Mesenchymal stem cell (in vitro differentiated cells and primary cell): ENCODE results near the gene LHX2.

Experiments used
- DNase-seq: peaks from one replicate; pipeline ENCODE4 v3.0.0-alpha.2; 2013
- H2AFZ ChIP-seq: one replicate; pipeline ENCODE4 v1.6.1; 2013; ENCODE audit warnings: low read depth, mild to moderate bottlenecking, control low read depth, inconsistent platforms, low read length, moderate library complexity
- H2AK5ac ChIP-seq: 2 replicates; pipeline ENCODE4 v1.6.1; 2013; ENCODE audit warnings: low read length, moderate library complexity, mild to moderate bottlenecking, inconsistent platforms; ENCODE audit not compliant: severe bottlenecking
- H2BK120ac ChIP-seq: one replicate; pipeline ENCODE4 v1.6.1; 2013; ENCODE audit warnings: low read depth, mild to moderate bottlenecking, inconsistent platforms, low read length, moderate library complexity
- H2BK12ac ChIP-seq, 2 experiments: one replicate each; pipeline ENCODE4 v1.6.1; 2013; ENCODE audit warnings: inconsistent platforms in 2 of 2, low read length in 2 of 2, mild to moderate bottlenecking in 2 of 2, moderate library complexity in 2 of 2, control low read depth in 1 of 2
- H2BK15ac ChIP-seq: one replicate; pipeline ENCODE4 v1.6.1; 2013; ENCODE audit warnings: mild to moderate bottlenecking, low read depth, inconsistent platforms; ENCODE audit not compliant: poor library complexity, severe bottlenecking
- H2BK5ac ChIP-seq: 2 replicates; pipeline ENCODE4 v1.6.1; 2013; ENCODE audit warnings: low read depth, mild to moderate bottlenecking, low read length, control low read depth, inconsistent platforms; ENCODE audit not compliant: poor library complexity, severe bottlenecking
- H3K14ac ChIP-seq, 2 experiments: one replicate each; pipeline ENCODE4 v1.6.1; 2013; ENCODE audit warnings: inconsistent platforms in 2 of 2, low read length in 2 of 2, control low read depth in 1 of 2, mild to moderate bottlenecking in 1 of 2, moderate library complexity in 1 of 2
- H3K18ac ChIP-seq, 2 experiments: one replicate each; pipeline ENCODE4 v1.6.1; 2013; ENCODE audit warnings: inconsistent platforms in 2 of 2, low read length in 2 of 2, control low read depth in 1 of 2, low read depth in 1 of 2, mild to moderate bottlenecking in 1 of 2
- H3K23ac ChIP-seq, 2 experiments: one replicate each; pipeline ENCODE4 v1.6.1; 2013; ENCODE audit warnings: inconsistent platforms in 2 of 2, low read length in 2 of 2, mild to moderate bottlenecking in 2 of 2, moderate library complexity in 2 of 2, control low read depth in 1 of 2
- H3K27ac ChIP-seq: 2 replicates; pipeline ENCODE4 v1.5.1; 2013; ENCODE audit warnings: mild to moderate bottlenecking, moderate library complexity, low read length, control low read depth, inconsistent platforms; ENCODE audit not compliant: poor library complexity, severe bottlenecking
- H3K27me3 ChIP-seq, 2 experiments: 2 replicates each; pipeline versions ENCODE4 v1.6.1 to v1.7.0; 2013; ENCODE audit warnings: low read length in 2 of 2, mild to moderate bottlenecking in 2 of 2, moderate library complexity in 2 of 2, control low read depth in 1 of 2, inconsistent platforms in 1 of 2; ENCODE audit not compliant: control insufficient read depth in 1 of 2, insufficient read depth in 1 of 2
- H3K36me3 ChIP-seq, 2 experiments: 2 replicates each; pipeline versions ENCODE4 v1.6.1 to v1.7.0; 2013; ENCODE audit warnings: low read length in 2 of 2, control low read depth in 1 of 2, inconsistent platforms in 1 of 2, low read depth in 1 of 2, mild to moderate bottlenecking in 1 of 2; ENCODE audit not compliant: insufficient read depth in 2 of 2, control insufficient read depth in 1 of 2
- H3K4ac ChIP-seq, 2 experiments: one replicate each; pipeline ENCODE4 v1.6.1; 2013; ENCODE audit warnings: inconsistent platforms in 2 of 2, low read length in 2 of 2, mild to moderate bottlenecking in 2 of 2, moderate library complexity in 2 of 2, control low read depth in 1 of 2, low read depth in 1 of 2
- H3K4me1 ChIP-seq: 2 replicates; pipeline ENCODE4 v1.6.1; 2013; ENCODE audit warnings: low read depth, low read length, control low read depth; ENCODE audit not compliant: control insufficient read depth, insufficient read depth
- H3K4me2 ChIP-seq: 2 replicates; pipeline ENCODE4 v1.6.1; 2013; ENCODE audit warnings: low read length, mild to moderate bottlenecking, inconsistent platforms; ENCODE audit not compliant: poor library complexity, severe bottlenecking
- H3K4me3 ChIP-seq, 2 experiments: 2 replicates each; pipeline versions ENCODE4 v1.5.1 to v1.7.0; 2013; ENCODE audit warnings: low read length in 2 of 2, mild to moderate bottlenecking in 2 of 2, control low read depth in 1 of 2, low read depth in 1 of 2; ENCODE audit not compliant: insufficient read depth in 1 of 2
- H3K79me1 ChIP-seq: replicated peaks from 2 replicates; pipeline ENCODE4 v1.6.1; 2013; ENCODE audit warnings: mild to moderate bottlenecking, control low read depth, low read length, inconsistent platforms; ENCODE audit not compliant: poor library complexity, severe bottlenecking
- H3K9ac ChIP-seq: 2 replicates; pipeline ENCODE4 v1.7.0; 2013; ENCODE audit warnings: mild to moderate bottlenecking, low read length, moderate library complexity
- H3K9me3 ChIP-seq: 2 replicates; pipeline ENCODE4 v1.7.0; 2013; ENCODE audit warnings: mild to moderate bottlenecking, low read length; ENCODE audit not compliant: control insufficient read depth
- H4K8ac ChIP-seq: one replicate; pipeline ENCODE4 v1.6.1; 2013; ENCODE audit warnings: inconsistent platforms, mild to moderate bottlenecking, low read length, moderate library complexity
- H4K91ac ChIP-seq: one replicate; pipeline ENCODE4 v1.6.1; 2013; ENCODE audit warnings: mild to moderate bottlenecking, low read length, inconsistent platforms
- WGBS: methylation state at CpG from one replicate; pipeline ENCODE4 v1.1.7; 2013; ENCODE audit warnings: mixed read lengths; 5-methylcytosine and 5-hydroxymethylcytosine counted together

Gene LHX2

DNA sequence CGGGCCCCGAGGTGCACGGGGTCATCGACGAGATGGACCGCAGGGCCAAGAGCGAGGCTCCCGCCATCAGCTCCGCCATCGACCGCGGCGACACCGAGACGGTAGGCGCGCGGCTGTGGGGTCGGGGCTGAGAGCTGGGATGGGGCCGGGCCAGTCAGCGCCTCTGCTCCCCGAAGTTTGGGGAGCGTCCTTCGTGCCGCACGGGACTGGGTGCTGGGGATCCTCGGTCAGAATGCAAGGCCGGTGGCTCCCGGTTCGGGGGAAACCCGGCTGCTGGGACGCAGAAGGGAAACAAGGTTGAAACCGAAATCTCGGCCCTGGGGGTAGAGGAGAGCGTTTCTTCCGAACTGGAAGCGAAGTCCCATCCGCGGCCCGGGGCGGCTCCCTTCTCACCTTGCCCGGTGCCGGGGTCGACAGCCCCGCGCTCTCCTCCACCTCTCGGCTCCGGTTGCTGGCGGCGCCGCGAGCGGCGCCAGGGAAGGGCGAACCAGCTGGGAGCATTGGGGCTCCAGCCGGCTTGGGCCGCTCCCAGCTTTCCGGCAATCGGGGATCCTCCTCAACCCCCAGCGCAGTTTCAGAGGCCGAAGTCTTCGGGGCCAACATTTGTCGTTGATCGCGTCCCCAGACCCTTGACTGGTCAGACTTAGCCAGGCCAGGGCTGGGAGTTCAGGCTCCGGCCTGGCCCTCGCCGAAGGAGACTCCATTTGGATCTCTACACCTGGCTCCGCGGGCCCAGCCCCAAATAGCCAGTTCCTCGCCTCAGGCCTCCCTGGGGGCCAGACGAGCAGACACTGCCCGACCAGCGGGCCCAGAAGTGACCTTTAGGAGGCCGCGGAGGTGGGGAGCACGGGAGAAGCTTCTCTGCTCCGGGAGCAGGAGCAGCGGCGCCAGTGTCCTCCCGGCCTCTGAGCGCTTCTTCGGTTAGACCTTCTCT is 1.1 kb downstream of the LHX2 start:
- Histone ChIP-seq H2AK5ac (no peak overlapping the region), H3K27me3 (peaks cover 88 to 93% of the 10 kb centered on the region in 2 experiments), H3K4me2 (peak overlapping the region; percentile 25), H4K91ac (no peak overlapping the region), H3K4me3 (peak overlapping the region in 1 of 2 experiments; percentile 24), H2AFZ (no peak overlapping the region), H3K4ac (no peak overlapping the region), H2BK120ac (no peak overlapping the region), H3K9me3 (no peaks in the 10 kb centered on the region), H3K18ac (no peak overlapping the region), H3K9ac (no peak overlapping the region), H2BK12ac (no peak overlapping the region), H2BK15ac (no peak overlapping the region), H3K23ac (peak overlapping the region in 1 of 2 experiments; percentile 49), H4K8ac (no peak overlapping the region), H3K27ac (no peak overlapping the region), H3K79me1 (no peaks in the 10 kb centered on the region), H3K14ac (no peak overlapping the region), H3K36me3 (no peaks in the 10 kb centered on the region), H3K4me1 (peaks cover 48% of the 10 kb centered on the region), H2BK5ac (no peak overlapping the region)
- no peak for DNase-seq
- 6% methylated on average over 73 of the region's 83 CpGs for WGBS

DNA sequence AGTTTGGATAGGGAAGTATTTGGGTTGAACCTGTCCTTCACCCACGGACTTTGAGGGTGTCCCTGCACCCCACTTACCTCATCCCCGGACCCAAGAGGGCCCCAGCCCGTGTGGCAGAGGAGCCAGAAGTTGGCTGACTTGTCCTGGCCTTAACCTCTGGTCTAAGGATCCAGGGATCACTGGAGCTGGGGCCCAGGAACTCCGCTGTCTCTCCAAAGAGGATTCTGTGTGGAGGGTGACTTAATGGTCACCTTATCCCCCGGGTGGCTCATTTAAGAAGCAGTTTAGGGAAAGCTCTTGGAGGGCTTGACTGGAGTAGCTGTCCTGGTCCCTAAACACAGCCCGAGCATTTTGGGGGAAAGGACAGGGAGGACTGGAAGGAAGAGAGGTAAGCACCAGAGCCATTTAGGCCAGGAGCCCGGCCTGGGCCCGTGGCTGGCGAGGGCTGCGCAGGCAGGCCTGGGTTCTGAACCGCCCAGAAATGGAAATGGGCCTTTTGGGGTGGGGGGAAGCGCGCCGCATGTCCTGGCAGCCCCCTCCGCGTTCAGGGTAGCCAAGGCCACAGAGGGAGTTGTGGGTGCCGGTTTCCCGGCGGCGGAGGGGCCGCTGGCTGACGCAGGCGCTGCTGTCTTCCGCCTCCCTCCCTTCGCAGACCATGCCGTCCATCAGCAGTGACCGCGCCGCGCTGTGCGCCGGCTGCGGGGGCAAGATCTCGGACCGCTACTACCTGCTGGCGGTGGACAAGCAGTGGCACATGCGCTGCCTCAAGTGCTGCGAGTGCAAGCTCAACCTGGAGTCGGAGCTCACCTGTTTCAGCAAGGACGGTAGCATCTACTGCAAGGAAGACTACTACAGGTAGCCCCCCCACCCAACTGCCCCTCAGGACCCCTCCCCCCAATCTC is 2.0 kb downstream of the LHX2 start:
- H3K18ac ChIP-seq: no peak overlapping the region
- no peak overlapping the region for H2BK12ac ChIP-seq
- no peak overlapping the region for H3K9ac ChIP-seq
- H3K9me3 ChIP-seq: no peaks in the 10 kb centered on the region
- no peak overlapping the region for H4K8ac ChIP-seq
- H3K4me3 ChIP-seq: no peak overlapping the region
- H2BK120ac ChIP-seq: no peak overlapping the region
- peaks cover 83 to 93% of the 10 kb centered on the region in 2 experiments for H3K27me3 ChIP-seq
- 5% methylated on average over 33 of the region's 40 CpGs for WGBS
- no peak overlapping the region for H3K4me2 ChIP-seq
- no peak for DNase-seq
- H3K27ac ChIP-seq: no peak overlapping the region
- no peak overlapping the region for H3K14ac ChIP-seq
- H2BK15ac ChIP-seq: no peak overlapping the region
- H4K91ac ChIP-seq: no peak overlapping the region
- no peaks in the 10 kb centered on the region for H3K36me3 ChIP-seq
- H3K23ac ChIP-seq: peak overlapping the region in 1 of 2 experiments; percentile 49
- no peaks in the 10 kb centered on the region for H3K79me1 ChIP-seq
- no peak overlapping the region for H2BK5ac ChIP-seq
- no peak overlapping the region for H2AK5ac ChIP-seq
- H3K4me1 ChIP-seq: peaks cover 50% of the 10 kb centered on the region
- no peak overlapping the region for H3K4ac ChIP-seq
- no peak overlapping the region for H2AFZ ChIP-seq

- WGBS: 22% methylated on average over 3 of the region's 8 CpGs
Observed at GRCh38 chr9:124014211-124014955, 2.8 kb downstream of the LHX2 start.

More at GRCh38 chr9:124014211-124014955, 2.8 kb downstream of the LHX2 start:
- Histone ChIP-seq H2BK120ac (no peak overlapping the region), H2AK5ac (no peak overlapping the region), H3K14ac (no peak overlapping the region), H3K27ac (no peak overlapping the region), H2BK15ac (no peak overlapping the region), H2BK5ac (no peak overlapping the region), H3K36me3 (no peaks in the 10 kb centered on the region), H3K4me3 (no peak overlapping the region), H3K9ac (no peak overlapping the region), H3K4me2 (no peak overlapping the region), H2AFZ (no peak overlapping the region), H3K4me1 (peaks cover 49% of the 10 kb centered on the region), H4K91ac (no peak overlapping the region), H3K27me3 (peaks cover 82 to 93% of the 10 kb centered on the region in 2 experiments), H3K4ac (no peak overlapping the region), H3K79me1 (no peaks in the 10 kb centered on the region), H4K8ac (no peak overlapping the region), H3K23ac (no peak overlapping the region), H3K18ac (no peak overlapping the region), H3K9me3 (no peaks in the 10 kb centered on the region), H2BK12ac (no peak overlapping the region)
- no peak for DNase-seq
